Adrenal gland (tissue), 12 donors: Measurements from ENCODE around the gene SETBP1. TPM values are rescaled to one million over a fixed set of nuclear protein-coding genes. Genes with fewer than 3 reads are reported as not detected.

Source experiments
- DNase-seq, 7 donors: peaks; one replicate each; pipeline ENCODE4 v3.0.0-alpha.2; 2019 to 2020
- H3K27ac ChIP-seq, 5 donors: fragments of 200-600 bp; sonication (generic) in 4 of 5; 1 replicate in 3 of 5; 2 replicates in 2 of 5; pipeline versions ENCODE4 v1.5.1 to v1.8.0; 2016 to 2020; ENCODE audit warnings: mild to moderate bottlenecking in 1 of 5
- H3K27me3 ChIP-seq: fragments of 200-600 bp; 2 replicates; pipeline ENCODE4 v1.8.0; 2021
- H3K36me3 ChIP-seq, 2 donors: fragments of 200-600 bp; replicated peaks in 1 of 2; 1 replicate in 1 of 2; 2 replicates in 1 of 2; pipeline versions ENCODE4 v1.5.1 to v1.8.0; 2018 to 2022
- H3K4me1 ChIP-seq, 2 donors: fragments of 200-600 bp; replicated peaks in 1 of 2; 1 replicate in 1 of 2; 2 replicates in 1 of 2; pipeline versions ENCODE4 v1.5.1 to v1.8.0; 2018 to 2021
- H3K4me3 ChIP-seq, 4 donors: fragments of 200-600 bp; sonication (generic) in 3 of 4; one replicate each; pipeline ENCODE4 v1.5.1; 2016 to 2018
- H3K9me3 ChIP-seq, 3 donors: fragments of 200-600 bp; sonication (generic) in 1 of 3; replicated peaks in 1 of 3; 1 replicate in 2 of 3; 2 replicates in 1 of 3; pipeline versions ENCODE4 v1.5.1 to v1.8.0; 2016 to 2021
- CTCF ChIP-seq, 6 experiments: fragments of 450-650 bp in 4 of 6; fragments of 200-600 bp in 2 of 6; sonication (generic) in 1 of 6; IDR thresholded peaks; 1 replicate in 5 of 6; 2 replicates in 1 of 6; pipeline versions ENCODE4 v1.5.1 to v1.8.0; 2016 to 2021; ENCODE audit warnings: antibody characterized with exemption in 6 of 6, mild to moderate bottlenecking in 2 of 6, moderate library complexity in 1 of 6
- POLR2A ChIP-seq, 2 donors: fragments of 450-650 bp; IDR thresholded peaks; one replicate each; pipeline ENCODE4 v1.6.1; 2017; ENCODE audit warnings: antibody characterized with exemption in 2 of 2, mild to moderate bottlenecking in 2 of 2, moderate library complexity in 1 of 2
- WGBS, 4 donors: extraction: QIAGEN DNeasy Blood & Tissue Kit in 2 of 4; methylation state at CpG; one replicate each; pipeline versions ENCODE4 v1.1.5 to v1.1.7; 2013 to 2017; 5-methylcytosine and 5-hydroxymethylcytosine counted together
- intact Hi-C, 2 donors: fragments of 100-400 bp; cut with DNase I; formaldehyde crosslinking; loops; one replicate each; pipeline versions ENCODE4 v1.14.1 to v1.15.0; 2022 to 2023
- microRNA-seq, 3 donors: library from miRNA; unstranded; fragments of <30 nt; microRNA quantifications; one replicate each; pipeline ENCODE4, GENCODE V29; 2017 to 2020
- polyA plus RNA-seq, 3 donors: library from polyadenylated mRNA; stranded (reverse); fragments of 200-250 nt in 2 of 3; fragments of 350-450 nt in 1 of 3; fragmentation: Illumina TruSeq in 1 of 3; extraction: RNeasy Lipid Tissue Mini Kit (QIAGEN cat#74804) in 1 of 3; gene quantifications; one replicate each; pipeline ENCODE4 v1.2.3, GENCODE V29; 2013 to 2014
- small RNA-seq, 2 donors: library from RNA; depleted of rRNA; stranded (forward); fragments of <200 nt; gene quantifications; one replicate each; pipeline ENCODE3, GENCODE V24; 2016
- total RNA-seq, 9 donors: library from RNA; depleted of rRNA in 4 of 9; stranded (reverse); fragments of >200 nt in 4 of 9; fragments of 120-200 nt in 1 of 9; fragmentation: NEBNext Ultra II Directional in 1 of 9; extraction: Animal tissue kit (Norgen Biotek cat#: 25700) in 1 of 9; gene quantifications; one replicate each; pipeline versions ENCODE4 v1.1.0 to v1.2.4, GENCODE V29; 2013 to 2023
- donor health status: healthy with polysubstance abuse.
- donor health status: Bipolar disorder and iron deficiency.
- donor health status: DM: yes; HTN: yes; CAD: no.
- donor health status: DM: no; HTN: no; CAD: no.
- donor health status: DM: no; HTN: no; CAD: no.
- donor health status: DM: yes; HTN: yes; CAD: no.

Gene SETBP1
- total and polyA plus RNA-seq, 12 donors, result 1.2 to 18.0 (median 9.4) TPM

GRCh38 chr18:45116116-45116515, 435.4 kb downstream of the SETBP1 start:
- H3K36me3 ChIP-seq, result no peaks in the 10 kb centered on the region
- 49 to 69% (median 62%) methylated on average over 4 of the region's 4 CpGs for WGBS, 4 donors
- no peak overlapping the region for H3K27ac ChIP-seq
- no peaks in the 10 kb centered on the region for H3K27me3 ChIP-seq
- TF ChIP-seq POLR2A (IDR thresholded peaks at IDR 0.05) (no peak), CTCF (IDR thresholded peaks at IDR 0.05) (no peak)
- intact Hi-C loops, result no loop called here
- no peak for DNase-seq
- no peaks in the 10 kb centered on the region for H3K4me1 ChIP-seq
- H3K9me3 ChIP-seq, result no peaks in the 10 kb centered on the region
- no peak overlapping the region for H3K4me3 ChIP-seq

Small RNAs within 50 kb of the gene (microRNA-seq; reads per million reads assigned to microRNA genes)
- 0 reads per million in 3 donors for gene MIR4319

Small RNAs within 50 kb of the gene (small RNA-seq; reads per million reads assigned to genes)
- 0 reads per million in 2 donors for gene MIR4319
